Measurements from ENCODE around the gene CSE1L.
"Not testable (repeated sequence)": the region's sequence is repeated elsewhere in the genome, so short reads cannot be mapped to it uniquely, and the experiment has no call there.

Gene CSE1L

DNA sequence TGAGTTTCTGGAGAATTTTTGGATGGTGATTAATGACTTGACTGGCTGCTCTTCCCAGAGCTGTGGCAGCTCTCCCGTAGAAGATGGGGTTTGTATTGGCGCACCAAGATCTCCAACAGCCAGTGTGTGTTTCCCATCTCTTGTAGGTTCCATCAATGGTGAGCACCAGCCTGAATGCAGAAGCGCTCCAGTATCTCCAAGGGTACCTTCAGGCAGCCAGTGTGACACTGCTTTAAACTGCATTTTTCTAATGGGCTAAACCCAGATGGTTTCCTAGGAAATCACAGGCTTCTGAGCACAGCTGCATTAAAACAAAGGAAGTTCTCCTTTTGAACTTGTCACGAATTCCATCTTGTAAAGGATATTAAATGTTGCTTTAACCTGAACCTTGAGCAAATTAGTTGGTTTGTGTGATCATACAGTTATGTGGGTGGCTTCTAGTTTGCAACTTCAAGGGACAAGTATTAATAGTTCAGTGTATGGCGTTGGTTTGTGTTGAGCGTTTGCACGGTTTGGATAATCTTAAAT, 50.2 kb downstream of the CSE1L start:
- DNase-seq (ENCODE audit: low read depth in 1 of 2, low spot score in 1 of 2): no peak
- in situ Hi-C loops (cut with HindIII; ENCODE audit: low pct_unique_long_range_greater_than_20kb, low sequenced_read_pairs): no loop called here
- TF ChIP-seq JUND (IDR thresholded peaks at IDR 0.05; ENCODE audit: low read depth): no peak

DNA sequence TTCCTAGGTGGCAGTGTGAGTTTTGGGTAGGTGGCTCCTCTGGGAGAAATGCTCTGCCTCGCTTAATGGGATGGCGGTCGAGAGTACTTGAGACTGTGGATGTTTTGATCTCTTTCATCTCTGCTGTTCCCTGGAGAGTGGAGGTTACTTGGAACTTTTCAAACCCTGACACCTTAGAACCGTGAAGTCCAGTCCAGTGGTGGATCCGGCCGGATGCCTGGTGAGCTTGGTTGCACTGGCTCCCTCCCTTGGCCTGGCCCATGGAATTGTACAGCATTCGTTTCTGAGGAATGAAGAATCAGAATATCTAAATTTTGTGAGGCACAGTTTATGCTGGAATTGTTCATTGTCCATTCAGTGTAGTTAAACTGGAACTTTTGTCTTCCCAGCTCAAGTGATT, 51.0 kb downstream of the CSE1L start:
- no peak for DNase-seq (ENCODE audit: low read depth in 1 of 2, low spot score in 1 of 2)
- in situ Hi-C loops (cut with HindIII; ENCODE audit: low pct_unique_long_range_greater_than_20kb, low sequenced_read_pairs): no loop called here
- no peak for TF ChIP-seq JUND (IDR thresholded peaks at IDR 0.05; ENCODE audit: low read depth)

DNA sequence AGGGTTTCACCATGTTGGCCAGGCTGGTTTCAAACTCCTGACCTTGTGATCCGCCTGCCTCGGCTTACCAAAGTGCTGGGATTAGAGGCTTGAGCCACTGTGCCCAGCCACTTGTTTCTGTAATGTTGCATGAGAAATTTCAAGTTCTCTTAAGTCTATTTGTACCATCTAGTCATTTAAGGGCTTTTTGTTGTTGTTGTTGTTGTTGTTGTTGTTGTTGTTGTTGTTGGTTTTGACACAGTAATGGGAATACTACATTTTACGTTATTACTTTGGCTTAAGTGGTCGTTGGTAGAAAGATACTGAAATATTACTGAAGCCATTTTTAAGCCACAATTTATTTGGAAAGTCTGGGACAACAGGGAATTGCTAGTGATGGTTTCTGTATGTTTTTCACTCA, 52.0 kb downstream of the CSE1L start:
- no peak for DNase-seq (ENCODE audit: low read depth in 1 of 2, low spot score in 1 of 2)
- TF ChIP-seq JUND (IDR thresholded peaks at IDR 0.05; ENCODE audit: low read depth): no peak
- in situ Hi-C loops (cut with HindIII; ENCODE audit: low pct_unique_long_range_greater_than_20kb, low sequenced_read_pairs): no loop called here

GRCh38 chr20:49099011-49099410, 52.9 kb downstream of the CSE1L start:
- no peak for DNase-seq (ENCODE audit: low read depth in 1 of 2, low spot score in 1 of 2)
- in situ Hi-C loops (cut with HindIII; ENCODE audit: low pct_unique_long_range_greater_than_20kb, low sequenced_read_pairs): no loop called here
- no peak for TF ChIP-seq JUND (IDR thresholded peaks at IDR 0.05; ENCODE audit: low read depth)

- in situ Hi-C loops (cut with HindIII; ENCODE audit: low pct_unique_long_range_greater_than_20kb, low sequenced_read_pairs); DNase-seq (ENCODE audit: low read depth in 1 of 2, low spot score in 1 of 2): not testable (repeated sequence)
Measured at GRCh38 chr20:49100292-49100691, 54.2 kb downstream of the CSE1L start.

DNA sequence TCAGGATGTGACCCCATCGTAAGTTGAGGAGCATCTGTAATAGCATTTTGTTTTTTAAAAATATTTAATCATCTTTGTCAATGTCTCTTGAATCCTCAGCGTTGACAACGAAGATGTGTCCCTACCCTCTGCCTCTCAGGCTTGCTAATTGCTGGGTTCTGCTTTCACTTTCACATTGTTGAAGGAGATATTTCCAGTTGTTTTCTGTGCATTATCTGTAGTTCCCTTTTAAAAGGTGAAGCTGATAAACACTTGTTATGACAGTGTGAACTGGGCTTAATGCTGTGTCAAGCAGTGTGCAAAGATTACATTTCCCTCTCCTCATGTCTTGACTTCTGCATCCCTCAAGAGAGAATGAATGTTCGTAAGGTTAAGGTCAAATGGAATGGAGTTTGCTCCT, 54.9 kb downstream of the CSE1L start:
- in situ Hi-C loops (cut with HindIII; ENCODE audit: low pct_unique_long_range_greater_than_20kb, low sequenced_read_pairs): no loop called here
- no peak for TF ChIP-seq JUND (IDR thresholded peaks at IDR 0.05; ENCODE audit: low read depth)
- no peak for DNase-seq (ENCODE audit: low read depth in 1 of 2, low spot score in 1 of 2)

- no peak for TF ChIP-seq JUND (IDR thresholded peaks at IDR 0.05; ENCODE audit: low read depth)
- DNase-seq (ENCODE audit: low read depth in 1 of 2, low spot score in 1 of 2): no peak
- in situ Hi-C loops (cut with HindIII; ENCODE audit: low pct_unique_long_range_greater_than_20kb, low sequenced_read_pairs): no loop called here
Measured at GRCh38 chr20:49103019-49103418, 56.9 kb downstream of the CSE1L start.

GRCh38 chr20:49103647-49104364, 57.7 kb downstream of the CSE1L start:
- in situ Hi-C loops (cut with HindIII; ENCODE audit: low pct_unique_long_range_greater_than_20kb, low sequenced_read_pairs): no loop called here
- no peak for DNase-seq (ENCODE audit: low read depth in 1 of 2, low spot score in 1 of 2)
- TF ChIP-seq JUND (IDR thresholded peaks at IDR 0.05; ENCODE audit: low read depth): no peak

DNA sequence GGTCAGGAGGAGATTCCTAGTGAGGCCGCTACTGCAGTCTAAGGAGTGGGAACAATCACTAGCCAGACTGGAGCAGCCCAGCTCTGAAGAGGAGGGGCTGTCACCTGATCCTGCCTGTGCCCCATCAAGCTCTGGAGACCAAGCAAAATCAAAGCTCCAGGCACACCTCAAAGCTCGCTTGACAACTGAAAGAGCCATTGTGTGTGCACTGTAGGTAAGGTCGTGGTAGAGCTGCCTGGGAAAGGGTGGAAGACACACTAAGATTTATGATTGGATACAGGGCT, 58.2 kb downstream of the CSE1L start:
- no peak for DNase-seq (ENCODE audit: low read depth in 1 of 2, low spot score in 1 of 2)
- TF ChIP-seq JUND (IDR thresholded peaks at IDR 0.05; ENCODE audit: low read depth): no peak
- in situ Hi-C loops (cut with HindIII; ENCODE audit: low pct_unique_long_range_greater_than_20kb, low sequenced_read_pairs): no loop called here

DNA sequence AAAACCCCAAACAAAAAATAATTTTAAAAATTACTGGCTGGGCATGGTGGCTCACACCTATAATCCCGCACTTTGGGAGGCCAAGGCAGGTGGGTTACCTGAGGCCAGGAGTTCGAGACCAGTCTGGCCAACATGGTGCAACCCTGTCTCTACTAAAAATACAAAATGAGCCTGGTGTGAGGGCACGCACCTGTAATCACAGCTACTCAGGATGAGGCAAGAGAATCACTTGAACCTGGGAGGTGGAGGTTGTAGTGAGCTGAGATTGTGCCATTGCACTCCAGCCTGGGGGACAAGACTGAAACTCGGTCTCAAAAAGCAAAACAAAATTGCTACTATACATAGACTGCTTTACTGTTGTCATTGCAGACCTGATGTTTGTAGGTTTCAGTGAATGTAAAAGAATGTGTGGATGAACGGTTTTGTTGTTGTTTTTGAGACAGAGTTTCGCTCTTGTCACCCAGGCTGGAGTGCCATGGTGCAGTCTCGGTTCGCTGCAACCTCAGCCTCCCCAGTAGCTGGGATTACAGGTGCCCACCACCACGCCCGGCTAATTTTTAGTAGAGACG, 59.0 kb downstream of the CSE1L start:
- DNase-seq (ENCODE audit: low read depth in 1 of 2, low spot score in 1 of 2); in situ Hi-C loops (cut with HindIII; ENCODE audit: low pct_unique_long_range_greater_than_20kb, low sequenced_read_pairs): not testable (repeated sequence)

DNA sequence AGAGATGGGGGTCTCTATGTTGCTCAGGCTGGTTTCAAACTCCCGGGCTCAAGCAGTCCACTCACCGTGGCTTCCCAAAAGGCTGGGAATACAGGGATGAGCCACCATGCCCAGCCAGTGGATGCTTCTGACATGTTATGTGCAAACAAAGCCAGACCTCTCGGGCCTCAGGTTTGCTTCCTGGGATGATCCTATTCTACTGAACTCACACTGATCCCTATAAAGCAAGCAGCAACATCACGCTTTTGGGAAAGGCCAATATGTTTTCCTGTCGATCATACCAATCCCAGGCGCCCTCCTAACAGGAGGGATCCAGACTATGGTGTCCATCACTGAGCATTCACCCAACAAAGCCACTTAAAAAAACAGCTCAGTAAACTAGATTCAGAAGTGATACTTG, 60.2 kb downstream of the CSE1L start:
- no peak for DNase-seq (ENCODE audit: low read depth in 1 of 2, low spot score in 1 of 2)
- TF ChIP-seq JUND (IDR thresholded peaks at IDR 0.05; ENCODE audit: low read depth): no peak
- in situ Hi-C loops (cut with HindIII; ENCODE audit: low pct_unique_long_range_greater_than_20kb, low sequenced_read_pairs): no loop called here

- DNase-seq (ENCODE audit: low read depth in 1 of 2, low spot score in 1 of 2): no peak
- in situ Hi-C loops (cut with HindIII; ENCODE audit: low pct_unique_long_range_greater_than_20kb, low sequenced_read_pairs): no loop called here
- no peak for TF ChIP-seq JUND (IDR thresholded peaks at IDR 0.05; ENCODE audit: low read depth)
Measured at GRCh38 chr20:49110767-49111694, 64.9 kb downstream of the CSE1L start.

Data from T47D (cell line).